Measurements from ENCODE around the gene ANKRD13B.
A peak's percentile ranks its signal among the peaks of the same experiment; 100 is the strongest.

Gene ANKRD13B

DNA sequence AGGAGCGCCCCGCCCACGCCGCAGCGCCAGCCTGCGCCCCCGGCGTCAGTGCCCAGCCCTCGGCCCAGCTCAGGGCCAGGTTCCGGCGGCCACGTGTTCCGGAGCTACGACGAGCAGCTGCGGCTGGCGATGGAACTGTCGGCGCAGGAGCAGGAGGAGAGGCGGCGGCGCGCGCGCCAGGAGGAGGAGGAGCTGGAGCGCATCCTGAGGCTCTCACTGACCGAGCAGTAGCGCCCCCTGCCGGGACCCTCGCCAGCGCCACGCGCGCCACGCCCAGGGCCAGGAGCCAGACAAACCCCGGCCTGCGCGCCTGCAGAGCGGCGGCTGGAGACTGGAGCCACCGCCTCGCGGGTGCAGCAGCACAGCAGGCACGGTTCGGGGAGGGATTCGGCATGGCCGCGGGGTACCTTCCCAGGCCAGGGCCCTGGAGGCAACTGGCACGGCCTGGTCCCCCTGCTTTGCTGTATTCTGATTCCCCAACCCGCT, 20.5 kb downstream of the ANKRD13B start:
- no peak for DNase-seq (ENCODE audit: low read depth)
- H3K4me3 ChIP-seq (ENCODE audit: control insufficient read depth, low read depth, low read length) = peak overlapping the region; percentile 10

DNA sequence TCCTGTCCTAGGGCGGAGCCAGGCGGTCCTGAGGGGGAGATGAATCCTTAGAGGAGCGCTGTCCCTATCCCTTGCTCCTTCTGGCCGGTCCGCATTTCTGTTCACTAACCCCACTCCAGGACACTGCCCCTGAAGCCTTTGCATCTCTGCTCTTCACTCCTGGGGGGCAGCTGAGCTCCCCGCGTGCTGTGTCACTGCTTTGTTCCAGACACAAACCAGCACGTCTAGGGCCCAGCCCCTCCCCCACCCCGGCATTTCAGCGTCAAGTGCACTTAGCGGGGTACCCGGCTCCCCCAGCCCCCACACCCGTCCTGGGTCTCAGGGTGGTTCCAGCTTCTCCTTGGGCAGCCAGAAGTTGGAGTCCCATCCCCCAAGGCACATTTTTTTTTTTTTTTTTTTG, 20.9 kb downstream of the ANKRD13B start:
- H3K4me3 ChIP-seq (ENCODE audit: control insufficient read depth, low read depth, low read length) = peak overlapping the region; percentile 10
- TF ChIP-seq, protein P1, sequence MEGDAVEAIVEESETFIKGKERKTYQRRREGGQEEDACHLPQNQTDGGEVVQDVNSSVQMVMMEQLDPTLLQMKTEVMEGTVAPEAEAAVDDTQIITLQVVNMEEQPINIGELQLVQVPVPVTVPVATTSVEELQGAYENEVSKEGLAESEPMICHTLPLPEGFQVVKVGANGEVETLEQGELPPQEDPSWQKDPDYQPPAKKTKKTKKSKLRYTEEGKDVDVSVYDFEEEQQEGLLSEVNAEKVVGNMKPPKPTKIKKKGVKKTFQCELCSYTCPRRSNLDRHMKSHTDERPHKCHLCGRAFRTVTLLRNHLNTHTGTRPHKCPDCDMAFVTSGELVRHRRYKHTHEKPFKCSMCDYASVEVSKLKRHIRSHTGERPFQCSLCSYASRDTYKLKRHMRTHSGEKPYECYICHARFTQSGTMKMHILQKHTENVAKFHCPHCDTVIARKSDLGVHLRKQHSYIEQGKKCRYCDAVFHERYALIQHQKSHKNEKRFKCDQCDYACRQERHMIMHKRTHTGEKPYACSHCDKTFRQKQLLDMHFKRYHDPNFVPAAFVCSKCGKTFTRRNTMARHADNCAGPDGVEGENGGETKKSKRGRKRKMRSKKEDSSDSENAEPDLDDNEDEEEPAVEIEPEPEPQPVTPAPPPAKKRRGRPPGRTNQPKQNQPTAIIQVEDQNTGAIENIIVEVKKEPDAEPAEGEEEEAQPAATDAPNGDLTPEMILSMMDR (IDR thresholded peaks at IDR 0.05; ENCODE audit: control insufficient read depth, insufficient read depth, low read depth, low read length, missing control alignments) = no peak
- DNase-seq (ENCODE audit: low read depth) = no peak

More for the DNA sequence above, 20.5 kb downstream of the ANKRD13B start:
- TF ChIP-seq, protein P1 (IDR thresholded peaks at IDR 0.05; ENCODE audit: control insufficient read depth, insufficient read depth, low read depth, low read length, missing control alignments) = peak; percentile 55

DNA sequence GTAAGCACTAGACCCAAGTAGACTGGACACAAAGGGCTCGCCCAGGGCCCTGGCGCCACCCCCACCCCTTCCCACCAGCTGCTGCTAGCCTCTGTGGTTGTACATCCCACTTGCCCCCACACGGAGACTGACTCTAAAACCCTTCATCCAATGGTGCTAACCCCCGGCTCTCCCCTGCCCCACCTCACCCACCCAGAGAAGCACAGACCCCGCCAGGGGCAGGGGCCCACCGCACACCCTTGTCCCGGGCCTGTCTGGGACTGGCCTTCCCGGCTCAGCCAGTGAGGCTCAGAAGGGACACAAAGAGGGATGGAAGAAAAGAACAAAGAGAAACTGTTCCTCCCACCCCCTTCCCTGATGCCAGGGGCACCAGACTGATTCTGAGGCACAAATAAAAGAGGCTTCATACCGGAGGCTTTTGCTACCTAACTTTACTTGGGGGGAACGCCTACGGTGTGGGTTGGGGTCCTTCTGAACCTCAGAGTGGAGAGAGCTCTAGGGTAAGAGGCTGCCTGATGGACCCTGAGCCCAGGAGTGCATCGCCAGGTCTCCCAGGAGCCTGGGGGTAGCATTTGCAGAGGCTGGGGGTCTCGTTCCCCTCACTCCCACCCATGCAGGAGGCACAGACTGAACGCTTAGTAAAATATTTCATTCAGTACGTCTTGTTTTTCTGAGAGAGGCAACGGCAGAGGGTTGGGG, 21.6 kb downstream of the ANKRD13B start:
- no peak for DNase-seq (ENCODE audit: low read depth)
- TF ChIP-seq, protein P1 (IDR thresholded peaks at IDR 0.05; ENCODE audit: control insufficient read depth, insufficient read depth, low read depth, low read length, missing control alignments) = no peak
- H3K4me3 ChIP-seq (ENCODE audit: control insufficient read depth, low read depth, low read length) = no peak overlapping the region

DNA sequence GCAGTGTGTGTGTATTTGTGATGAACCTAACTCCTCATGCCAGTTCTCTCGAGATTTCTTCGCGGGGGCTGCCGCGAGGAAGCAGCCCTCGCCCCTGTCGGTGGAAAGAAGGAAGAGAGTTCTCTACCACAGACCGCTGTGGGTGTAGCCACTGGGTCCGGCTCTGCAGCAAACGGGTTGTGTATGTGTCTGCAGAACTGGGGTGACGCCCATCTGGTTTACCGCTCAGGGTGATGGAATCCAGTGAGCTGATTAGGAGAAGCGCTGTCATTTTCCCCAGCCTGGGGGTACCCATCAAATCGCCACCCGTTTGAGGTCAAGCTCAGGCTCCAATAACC, 22.1 kb downstream of the ANKRD13B start:
- TF ChIP-seq, protein P1 (IDR thresholded peaks at IDR 0.05; ENCODE audit: control insufficient read depth, insufficient read depth, low read depth, low read length, missing control alignments) = no peak
- no peak overlapping the region for H3K4me3 ChIP-seq (ENCODE audit: control insufficient read depth, low read depth, low read length)
- no peak for DNase-seq (ENCODE audit: low read depth)

DNA sequence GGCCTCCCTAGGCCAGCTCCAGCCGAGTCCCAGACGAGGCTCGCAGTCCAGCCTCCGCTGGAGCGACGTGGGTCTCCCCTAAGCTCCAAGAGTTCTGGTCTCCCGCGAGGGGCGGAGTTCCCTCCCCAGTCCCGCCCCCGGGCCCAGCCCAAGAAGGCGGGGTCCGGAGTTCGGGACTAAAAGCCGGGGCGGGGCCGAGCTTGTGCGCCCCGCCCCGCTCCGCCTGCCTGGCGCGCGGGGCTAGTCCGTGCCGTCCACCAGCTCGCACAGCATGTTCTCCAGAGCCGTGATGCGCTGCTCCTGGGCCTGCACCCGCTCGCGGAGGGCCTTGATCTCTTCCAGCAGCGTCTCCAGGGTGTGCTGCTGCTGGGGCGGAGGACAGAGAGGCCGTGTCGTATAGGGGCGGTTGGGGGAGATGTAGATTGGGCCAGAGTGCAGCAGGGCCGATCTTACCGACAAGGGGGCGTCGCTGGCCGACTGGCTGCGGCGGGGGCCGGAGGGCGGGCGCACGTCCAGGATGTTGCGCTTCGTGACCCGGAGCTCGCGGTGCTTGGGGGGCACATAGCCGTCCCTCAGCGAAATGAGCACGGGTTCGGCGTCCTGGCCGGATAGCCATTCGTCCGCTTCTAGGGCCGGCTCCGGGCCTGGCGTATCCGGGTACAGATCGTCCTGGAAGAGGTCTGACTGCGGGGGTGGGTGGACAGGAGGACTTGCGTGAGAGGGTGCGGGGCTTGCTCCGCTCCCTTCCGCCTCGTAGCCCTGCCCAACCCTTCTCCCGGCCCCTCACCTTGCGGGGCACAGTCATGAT, 22.8 kb downstream of the ANKRD13B start:
- H3K4me3 ChIP-seq (ENCODE audit: control insufficient read depth, low read depth, low read length) = peak overlapping the region; percentile 27
- no peak for DNase-seq (ENCODE audit: low read depth)
- TF ChIP-seq, protein P1 (IDR thresholded peaks at IDR 0.05; ENCODE audit: control insufficient read depth, insufficient read depth, low read depth, low read length, missing control alignments) = no peak

DNA sequence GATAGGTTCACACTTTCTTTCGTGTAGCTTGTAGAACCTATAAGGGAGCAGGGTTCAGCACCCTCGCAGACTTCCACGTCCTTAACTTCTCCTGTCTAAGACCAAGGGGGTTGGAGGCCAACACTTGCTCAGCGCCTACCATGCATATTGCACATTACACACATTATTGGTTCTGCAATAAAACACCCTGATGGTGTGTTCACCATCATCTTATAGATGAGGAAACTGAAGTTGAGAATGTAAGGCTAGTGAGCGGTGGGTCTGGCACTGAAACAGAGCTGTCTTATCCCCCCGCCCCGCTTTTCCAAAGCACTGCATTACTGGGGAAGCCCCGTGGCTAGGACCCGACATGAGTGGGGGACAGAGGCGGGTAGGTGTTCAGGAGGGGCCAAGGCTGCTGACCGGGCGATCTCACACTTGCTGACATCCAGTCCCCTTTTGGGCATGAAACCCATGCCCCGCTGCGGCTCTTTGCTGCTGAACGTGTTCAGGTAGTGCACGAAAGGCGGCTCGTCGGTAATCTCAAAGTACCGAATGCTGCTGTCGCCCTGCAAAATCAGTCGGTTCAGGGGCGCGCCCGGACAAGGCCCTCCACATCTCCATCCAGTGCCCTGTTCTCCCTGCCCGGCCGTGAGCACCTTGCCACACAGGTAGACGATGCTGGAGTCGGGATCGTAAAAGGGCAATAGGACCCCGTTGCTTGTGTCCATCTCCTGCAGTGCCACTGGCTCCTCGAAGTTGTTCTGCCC, 23.5 kb downstream of the ANKRD13B start:
- no peak for DNase-seq (ENCODE audit: low read depth)
- no peak overlapping the region for H3K4me3 ChIP-seq (ENCODE audit: control insufficient read depth, low read depth, low read length)

More for the DNA sequence above, 23.5 kb downstream of the ANKRD13B start:
- TF ChIP-seq, protein P1 (IDR thresholded peaks at IDR 0.05; ENCODE audit: control insufficient read depth, insufficient read depth, low read depth, low read length, missing control alignments) = no peak

Data from AG09309 (cell line).